Measurements from ENCODE around the gene COL18A1. TPM values are rescaled to one million over a fixed set of nuclear protein-coding genes. Genes with fewer than 3 reads are reported as not detected.
A peak's percentile ranks its signal among the peaks of the same experiment; 100 is the strongest.

Gene COL18A1
- total RNA-seq (2021; ENCODE audit: unreplicated experiment) (676 TPM), Bru-seq, nascent RNA (percentile 88 among the genes with signal in this experiment), BruChase-seq, experiment 1, labeled RNA remaining after a 2-hour chase (percentile 91 among the genes with signal in this experiment), BruChase-seq, experiment 2, labeled RNA remaining after a 6-hour chase (percentile 94 among the genes with signal in this experiment)
- polyA plus RNA-seq (2012; ENCODE audit: insufficient read length), result 1,186 TPM
- long read RNA-seq, full-length matches to known transcripts, result 256 of 2,012 reads
- long read RNA-seq, partial matches to known transcripts, result 1,170 of 2,012 reads
- long read RNA-seq, other reads (novel, unspliced or antisense), result 586 of 2,012 reads

DNA sequence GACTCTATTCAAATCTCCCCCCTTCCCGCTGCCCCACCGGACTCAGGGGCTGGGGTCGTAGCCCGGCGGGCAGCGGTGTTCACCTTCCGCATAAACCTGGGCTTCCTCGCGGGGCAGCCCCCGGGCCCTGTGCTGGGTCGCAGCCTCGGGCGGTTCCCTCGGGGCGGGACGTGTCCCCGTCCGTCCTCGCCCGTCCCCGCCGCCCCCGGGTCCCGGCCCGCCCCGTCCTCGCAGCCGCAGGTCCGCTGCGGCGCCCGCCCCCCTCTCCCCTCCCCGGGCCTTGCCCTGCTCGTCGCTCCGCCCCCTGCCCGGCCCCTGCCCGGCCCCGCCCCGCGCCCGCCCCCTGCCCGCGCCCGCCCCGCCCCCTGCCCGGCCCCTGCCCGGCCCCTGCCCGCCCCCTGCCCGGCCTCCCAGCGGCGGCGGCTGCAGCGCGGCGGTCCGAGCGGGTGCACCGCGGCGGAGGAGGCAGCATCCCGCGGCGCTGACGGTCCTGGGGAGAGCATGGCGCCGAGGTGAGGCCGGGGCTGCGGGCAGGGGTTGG is at the start of gene COL18A1:
Gene COL18A1, plus strand, starts transcription at position 436 of the 541 bp plus-strand sequence. Its CDS starts 66 bp downstream, at position 502.
- Histone ChIP-seq H3K4me1 (ENCODE audit: control insufficient read depth, insufficient read depth, low read length) (peaks cover 27% of the 10 kb centered on the region), H3K36me3 (ENCODE audit: control insufficient read depth, insufficient read depth, low read length) (no peaks in the 10 kb centered on the region; the same call in 1 of the 2 replicates), H3K27ac (ENCODE audit: low read length) (peak within 1 kb of the TSS; percentile 96), H3K27me3 (ENCODE audit: control insufficient read depth, insufficient read depth, low read length) (no peaks in the 10 kb centered on the region), H3K9me3 (ENCODE audit: control insufficient read depth, insufficient read depth, low read depth, low read length) (peaks cover 11% of the 10 kb centered on the region; the same call in 1 of the 2 replicates), H3K4me3 (ENCODE audit: low read depth in 2 of 2, low read length in 2 of 2) (peak within 1 kb of the TSS; percentile 60 to 80)
- intact Hi-C loops (cut with micrococcal nuclease; ENCODE audit: unreplicated experiment), result loop anchor here (5.0 kb wide), 1 partner anchor 77 kb away; no protein-coding TSS in a partner anchor
- no peak for DNase-seq (ENCODE audit: low read depth, low spot score)
- in situ Hi-C loops (cut with HindIII; ENCODE audit: low pct_unique_long_range_greater_than_20kb, low sequenced_read_pairs), result no loop called here
- ATAC-seq, result peak; percentile 66
- BruUV-seq (replicated peaks), result no TSS peak
- ChIA-PET CTCF (no interaction called here), POLR2A (no interaction called here)
- TF ChIP-seq POLR2AphosphoS5 (IDR thresholded peaks at IDR 0.05; ENCODE audit: low read depth, low read length), result no peak
- TF ChIP-seq, protein P1, sequence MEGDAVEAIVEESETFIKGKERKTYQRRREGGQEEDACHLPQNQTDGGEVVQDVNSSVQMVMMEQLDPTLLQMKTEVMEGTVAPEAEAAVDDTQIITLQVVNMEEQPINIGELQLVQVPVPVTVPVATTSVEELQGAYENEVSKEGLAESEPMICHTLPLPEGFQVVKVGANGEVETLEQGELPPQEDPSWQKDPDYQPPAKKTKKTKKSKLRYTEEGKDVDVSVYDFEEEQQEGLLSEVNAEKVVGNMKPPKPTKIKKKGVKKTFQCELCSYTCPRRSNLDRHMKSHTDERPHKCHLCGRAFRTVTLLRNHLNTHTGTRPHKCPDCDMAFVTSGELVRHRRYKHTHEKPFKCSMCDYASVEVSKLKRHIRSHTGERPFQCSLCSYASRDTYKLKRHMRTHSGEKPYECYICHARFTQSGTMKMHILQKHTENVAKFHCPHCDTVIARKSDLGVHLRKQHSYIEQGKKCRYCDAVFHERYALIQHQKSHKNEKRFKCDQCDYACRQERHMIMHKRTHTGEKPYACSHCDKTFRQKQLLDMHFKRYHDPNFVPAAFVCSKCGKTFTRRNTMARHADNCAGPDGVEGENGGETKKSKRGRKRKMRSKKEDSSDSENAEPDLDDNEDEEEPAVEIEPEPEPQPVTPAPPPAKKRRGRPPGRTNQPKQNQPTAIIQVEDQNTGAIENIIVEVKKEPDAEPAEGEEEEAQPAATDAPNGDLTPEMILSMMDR (IDR thresholded peaks at IDR 0.05), result no peak
- TF ChIP-seq TCF7L2 (IDR thresholded peaks at IDR 0.05; ENCODE audit: low read depth, low read length), result no peak
- TF ChIP-seq, protein P2, sequence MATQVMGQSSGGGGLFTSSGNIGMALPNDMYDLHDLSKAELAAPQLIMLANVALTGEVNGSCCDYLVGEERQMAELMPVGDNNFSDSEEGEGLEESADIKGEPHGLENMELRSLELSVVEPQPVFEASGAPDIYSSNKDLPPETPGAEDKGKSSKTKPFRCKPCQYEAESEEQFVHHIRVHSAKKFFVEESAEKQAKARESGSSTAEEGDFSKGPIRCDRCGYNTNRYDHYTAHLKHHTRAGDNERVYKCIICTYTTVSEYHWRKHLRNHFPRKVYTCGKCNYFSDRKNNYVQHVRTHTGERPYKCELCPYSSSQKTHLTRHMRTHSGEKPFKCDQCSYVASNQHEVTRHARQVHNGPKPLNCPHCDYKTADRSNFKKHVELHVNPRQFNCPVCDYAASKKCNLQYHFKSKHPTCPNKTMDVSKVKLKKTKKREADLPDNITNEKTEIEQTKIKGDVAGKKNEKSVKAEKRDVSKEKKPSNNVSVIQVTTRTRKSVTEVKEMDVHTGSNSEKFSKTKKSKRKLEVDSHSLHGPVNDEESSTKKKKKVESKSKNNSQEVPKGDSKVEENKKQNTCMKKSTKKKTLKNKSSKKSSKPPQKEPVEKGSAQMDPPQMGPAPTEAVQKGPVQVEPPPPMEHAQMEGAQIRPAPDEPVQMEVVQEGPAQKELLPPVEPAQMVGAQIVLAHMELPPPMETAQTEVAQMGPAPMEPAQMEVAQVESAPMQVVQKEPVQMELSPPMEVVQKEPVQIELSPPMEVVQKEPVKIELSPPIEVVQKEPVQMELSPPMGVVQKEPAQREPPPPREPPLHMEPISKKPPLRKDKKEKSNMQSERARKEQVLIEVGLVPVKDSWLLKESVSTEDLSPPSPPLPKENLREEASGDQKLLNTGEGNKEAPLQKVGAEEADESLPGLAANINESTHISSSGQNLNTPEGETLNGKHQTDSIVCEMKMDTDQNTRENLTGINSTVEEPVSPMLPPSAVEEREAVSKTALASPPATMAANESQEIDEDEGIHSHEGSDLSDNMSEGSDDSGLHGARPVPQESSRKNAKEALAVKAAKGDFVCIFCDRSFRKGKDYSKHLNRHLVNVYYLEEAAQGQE (IDR thresholded peaks at IDR 0.05; ENCODE audit: insufficient read depth in 1 of 2, low read depth in 2 of 2, low read length in 1 of 2), result no peak
- TF ChIP-seq SIN3A (IDR thresholded peaks at IDR 0.05; ENCODE audit: borderline replicate concordance, insufficient read depth, low read depth, low read length), result no peak

DNA sequence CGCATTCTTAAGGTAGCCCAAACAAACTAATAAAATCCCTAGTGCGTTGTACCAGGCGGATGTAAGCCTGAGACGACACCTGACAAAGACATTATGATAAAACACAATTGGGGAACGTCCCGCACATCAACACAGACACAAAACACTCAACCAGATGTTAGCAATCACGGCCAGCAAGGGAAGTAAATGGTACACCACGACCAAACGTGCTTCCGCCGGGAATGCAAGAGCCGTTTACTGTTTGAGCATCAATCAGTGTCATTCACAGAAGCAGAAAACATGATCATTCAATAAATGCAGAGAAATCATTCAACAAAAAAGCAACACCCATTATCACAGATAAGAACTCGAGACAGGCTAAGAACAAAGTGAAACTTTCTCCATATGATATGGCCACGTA is 49.4 kb upstream of the COL18A1 start:
- Histone ChIP-seq H3K4me3 (ENCODE audit: low read depth in 2 of 2, low read length in 2 of 2) (no peak overlapping the region), H3K9me3 (ENCODE audit: control insufficient read depth, insufficient read depth, low read depth, low read length) (no peaks in the 10 kb centered on the region), H3K27ac (ENCODE audit: low read length) (peak overlapping the region; percentile 66), H3K27me3 (ENCODE audit: control insufficient read depth, insufficient read depth, low read length) (no peaks in the 10 kb centered on the region), H3K36me3 (ENCODE audit: control insufficient read depth, insufficient read depth, low read length) (no peaks in the 10 kb centered on the region), H3K4me1 (ENCODE audit: control insufficient read depth, insufficient read depth, low read length) (peaks cover 25% of the 10 kb centered on the region)
- CTCF ChIA-PET, result no interaction called here
- POLR2A ChIA-PET, result no interaction called here
- no peak for ATAC-seq
- in situ Hi-C loops (cut with HindIII; ENCODE audit: low pct_unique_long_range_greater_than_20kb, low sequenced_read_pairs), result no loop called here
- TF ChIP-seq POLR2AphosphoS5 (IDR thresholded peaks at IDR 0.05; ENCODE audit: low read depth, low read length), result no peak
- no peak for TF ChIP-seq SIN3A (IDR thresholded peaks at IDR 0.05; ENCODE audit: borderline replicate concordance, insufficient read depth, low read depth, low read length)
- no peak for TF ChIP-seq TCF7L2 (IDR thresholded peaks at IDR 0.05; ENCODE audit: low read depth, low read length)
- TF ChIP-seq, protein P2 (IDR thresholded peaks at IDR 0.05; ENCODE audit: insufficient read depth in 1 of 2, low read depth in 2 of 2, low read length in 1 of 2), result no peak
- TF ChIP-seq, protein P1 (IDR thresholded peaks at IDR 0.05), result no peak
- intact Hi-C loops (cut with micrococcal nuclease; ENCODE audit: unreplicated experiment), result no loop called here
- BruUV-seq (replicated peaks), result no TSS peak
- no peak for DNase-seq (ENCODE audit: low read depth, low spot score)

All from Panc1 (cell line).